Neural crest cell (in vitro differentiated cells): ENCODE measurements around the gene RPS21. TPM values are rescaled to one million over a fixed set of nuclear protein-coding genes. Genes with fewer than 3 reads are reported as not detected.

Experiments used
- DNase-seq: peaks from one replicate; pipeline ENCODE4 v3.0.0; 2021; ENCODE audit warnings: low read depth, mixed read lengths, low spot score
- H3K27ac Mint-ChIP-seq: one replicate; pipeline ENCODE4 v1.8.0; 2021; ENCODE audit warnings: mild to moderate bottlenecking, mixed read lengths; ENCODE audit not compliant: unreplicated experiment
- H3K27me3 Mint-ChIP-seq: 2 replicates; pipeline ENCODE4 v1.8.0; 2021; ENCODE audit warnings: low read depth, mild to moderate bottlenecking, mixed read lengths
- H3K36me3 Mint-ChIP-seq: 2 replicates; pipeline ENCODE4 v1.8.0; 2021; ENCODE audit warnings: low read depth, mild to moderate bottlenecking, mixed read lengths
- H3K4me1 Mint-ChIP-seq: 2 replicates; pipeline ENCODE4 v1.8.0; 2021; ENCODE audit warnings: mixed read lengths
- H3K4me3 Mint-ChIP-seq: one replicate; pipeline ENCODE4 v1.8.0; 2021; ENCODE audit warnings: mild to moderate bottlenecking, mixed read lengths
- H3K9me3 Mint-ChIP-seq: 2 replicates; pipeline ENCODE4 v1.8.0; 2021; ENCODE audit warnings: mixed read lengths
- long read RNA-seq: library from polyadenylated mRNA; unstranded; transcript quantifications from one replicate; pipeline ENCODE4 v2.0.0, GENCODE V29; 2020
- total RNA-seq: library from RNA; stranded (reverse); gene quantifications from 2 replicates; pipeline ENCODE4 v1.2.1, GENCODE V29; 2021
- TF ChIP-seq, protein P1 (sequence below): fragments of 200-600 bp; sonication (generic); conservative IDR thresholded peaks from 2 replicates; pipeline ENCODE4 v1.5.0; 2021; ENCODE audit warnings: antibody characterized with exemption, mild to moderate bottlenecking

The RPS21 gene
- total RNA-seq = 1,298 and 1,312 TPM in 2 replicates
- long read RNA-seq, transcript RPS21-201 (6 exons, 344 nt) = major isoform, 140 of 165 reads
- long read RNA-seq, partial matches to known transcripts = 16 of 165 reads
- long read RNA-seq, other reads (novel, unspliced or antisense) = 7 of 165 reads

DNA sequence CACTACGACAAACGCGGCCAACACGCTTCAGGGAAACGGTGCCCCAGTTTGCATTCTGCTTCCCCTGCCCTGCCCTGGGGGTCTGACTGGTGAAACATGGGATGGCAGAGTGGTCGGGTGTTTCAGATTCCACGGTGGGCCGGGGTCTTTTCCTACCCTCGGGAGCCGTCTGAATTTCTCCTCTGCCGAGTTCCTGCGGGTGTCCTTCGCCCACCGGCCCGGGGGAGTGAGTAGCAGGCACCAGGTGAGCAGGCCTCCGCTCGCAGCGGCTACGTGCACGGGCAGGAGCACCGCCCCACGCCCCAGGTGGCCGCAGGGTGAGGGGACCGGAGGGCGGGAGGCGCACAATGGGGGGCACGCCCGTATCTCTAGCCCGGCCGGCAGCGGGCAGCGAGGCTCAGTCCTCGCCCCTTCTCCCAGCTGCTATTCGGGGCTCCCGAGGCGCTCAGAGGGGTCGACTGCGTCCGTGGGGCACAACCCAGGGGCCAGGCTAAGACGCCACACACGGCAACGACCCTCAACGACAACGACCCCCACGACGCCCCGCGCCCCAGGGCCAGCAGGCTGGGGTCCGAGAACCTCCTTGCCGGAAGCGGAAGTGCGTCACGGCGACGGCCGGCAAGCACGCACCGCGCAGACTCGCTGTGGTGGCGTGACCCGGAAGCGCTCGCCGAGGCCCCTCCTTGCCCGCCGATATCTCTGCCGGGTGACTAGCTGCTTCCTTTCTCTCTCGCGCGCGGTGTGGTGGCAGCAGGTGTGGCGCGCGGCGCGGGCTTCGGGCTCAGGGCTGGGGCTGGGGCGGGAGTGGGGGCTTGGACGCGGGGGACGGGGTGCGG, at the start of gene RPS21:
TSS of gene RPS21 (plus strand) at position 721 of the 836 bp plus-strand sequence. CDS start 236 bp downstream, outside the sequence.
- Mint-ChIP-seq H3K36me3 (peaks cover 16% of the 10 kb centered on the region), H3K9me3 (peaks cover 5% of the 10 kb centered on the region)

DNA sequence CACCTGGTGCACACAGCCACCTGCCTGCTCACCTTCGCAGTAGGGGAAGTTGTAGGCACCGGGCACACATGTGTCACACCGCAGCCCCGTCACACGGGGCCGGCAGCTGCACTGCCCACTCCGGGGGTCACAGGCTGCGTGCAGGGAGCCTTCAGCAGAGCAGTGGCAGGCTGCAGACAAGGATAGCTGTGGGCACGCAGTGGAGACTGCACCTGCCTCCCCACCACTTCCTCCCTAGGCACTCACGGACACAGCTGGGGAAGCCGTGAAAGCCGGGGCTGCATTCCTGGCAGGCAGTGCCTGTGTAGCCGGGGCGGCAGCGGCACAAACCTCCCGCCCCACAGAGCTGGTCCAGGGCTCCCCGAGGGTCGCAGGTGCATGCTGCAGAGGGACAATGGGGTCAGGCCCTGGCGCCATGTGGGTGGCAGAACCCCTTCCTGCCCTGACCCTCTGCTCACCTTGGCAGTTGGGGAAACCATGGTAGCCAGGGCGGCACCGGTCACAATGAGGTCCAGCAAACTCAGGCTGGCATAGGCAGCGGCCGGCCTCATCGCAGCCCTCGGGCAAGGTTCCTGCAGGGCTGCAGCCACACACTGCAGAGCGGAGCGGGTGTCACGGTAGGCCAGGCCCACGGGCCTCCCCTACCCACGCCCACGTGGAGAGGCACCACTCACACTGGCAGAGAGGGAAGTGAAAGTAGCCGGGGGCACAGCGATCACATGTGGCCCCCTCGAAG, 49.2 kb upstream of the RPS21 start:
- DNase-seq = no peak
- H3K27me3 Mint-ChIP-seq = no peaks in the 10 kb centered on the region
- peaks cover 7% of the 10 kb centered on the region for H3K36me3 Mint-ChIP-seq
- H3K9me3 Mint-ChIP-seq = no peaks in the 10 kb centered on the region
- H3K4me1 Mint-ChIP-seq = peaks cover 3% of the 10 kb centered on the region
- TF ChIP-seq, protein P1, sequence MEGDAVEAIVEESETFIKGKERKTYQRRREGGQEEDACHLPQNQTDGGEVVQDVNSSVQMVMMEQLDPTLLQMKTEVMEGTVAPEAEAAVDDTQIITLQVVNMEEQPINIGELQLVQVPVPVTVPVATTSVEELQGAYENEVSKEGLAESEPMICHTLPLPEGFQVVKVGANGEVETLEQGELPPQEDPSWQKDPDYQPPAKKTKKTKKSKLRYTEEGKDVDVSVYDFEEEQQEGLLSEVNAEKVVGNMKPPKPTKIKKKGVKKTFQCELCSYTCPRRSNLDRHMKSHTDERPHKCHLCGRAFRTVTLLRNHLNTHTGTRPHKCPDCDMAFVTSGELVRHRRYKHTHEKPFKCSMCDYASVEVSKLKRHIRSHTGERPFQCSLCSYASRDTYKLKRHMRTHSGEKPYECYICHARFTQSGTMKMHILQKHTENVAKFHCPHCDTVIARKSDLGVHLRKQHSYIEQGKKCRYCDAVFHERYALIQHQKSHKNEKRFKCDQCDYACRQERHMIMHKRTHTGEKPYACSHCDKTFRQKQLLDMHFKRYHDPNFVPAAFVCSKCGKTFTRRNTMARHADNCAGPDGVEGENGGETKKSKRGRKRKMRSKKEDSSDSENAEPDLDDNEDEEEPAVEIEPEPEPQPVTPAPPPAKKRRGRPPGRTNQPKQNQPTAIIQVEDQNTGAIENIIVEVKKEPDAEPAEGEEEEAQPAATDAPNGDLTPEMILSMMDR = no peak
- H3K27ac Mint-ChIP-seq = no peak overlapping the region
- H3K4me3 Mint-ChIP-seq = no peak overlapping the region

More for the DNA sequence above, at the start of gene RPS21:
- peak within 1 kb of the TSS; percentile 92 for H3K4me3 Mint-ChIP-seq
- H3K27ac Mint-ChIP-seq = peak within 1 kb of the TSS; percentile 88
- H3K27me3 Mint-ChIP-seq = no peaks in the 10 kb centered on the region
- peaks cover 42% of the 10 kb centered on the region for H3K4me1 Mint-ChIP-seq
- TF ChIP-seq, protein P1 = no peak
- DNase-seq = peak; percentile 83

DNA sequence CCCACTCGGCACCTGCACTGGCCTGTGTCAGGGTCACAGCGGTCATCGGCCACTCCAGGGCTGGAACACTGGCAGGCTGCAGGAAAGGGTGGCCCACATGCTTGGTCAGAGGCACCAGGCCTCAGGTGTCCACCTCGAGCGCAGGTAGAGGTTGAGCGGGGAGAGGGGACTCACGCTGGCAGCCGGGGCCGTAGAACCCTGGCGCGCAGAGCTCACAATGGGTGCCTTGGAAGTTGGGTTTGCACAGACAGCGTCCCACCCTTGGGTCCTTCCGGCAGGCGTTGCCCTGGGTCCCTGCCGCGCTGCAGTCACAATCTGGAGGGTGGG, 48.6 kb upstream of the RPS21 start:
- TF ChIP-seq, protein P1 = no peak
- H3K4me3 Mint-ChIP-seq = no peak overlapping the region
- H3K27ac Mint-ChIP-seq = no peak overlapping the region
- H3K4me1 Mint-ChIP-seq = peaks cover 3% of the 10 kb centered on the region
- H3K27me3 Mint-ChIP-seq = no peaks in the 10 kb centered on the region
- H3K36me3 Mint-ChIP-seq = peaks cover 7% of the 10 kb centered on the region
- DNase-seq = no peak
- no peaks in the 10 kb centered on the region for H3K9me3 Mint-ChIP-seq

DNA sequence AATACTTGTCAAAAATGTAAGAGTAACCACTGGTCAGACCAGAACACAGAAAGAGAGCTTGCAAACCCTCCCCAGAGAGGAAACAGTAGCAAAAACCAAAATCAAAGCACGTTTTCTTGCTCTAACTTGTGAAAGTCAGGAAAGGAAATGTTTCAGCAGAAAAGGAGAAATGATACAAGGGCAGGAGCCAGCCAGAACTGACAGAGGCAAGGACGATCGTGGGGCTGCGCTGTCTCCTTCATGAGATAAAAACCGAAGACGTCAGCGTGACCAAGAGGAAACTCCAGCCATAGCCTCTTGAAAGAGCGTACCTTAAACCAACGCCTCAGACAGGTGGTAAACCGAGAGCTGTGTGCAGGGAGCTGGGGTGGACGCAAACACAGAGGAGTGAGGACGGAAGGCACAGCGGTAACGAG, 47.2 kb upstream of the RPS21 start:
- Mint-ChIP-seq H3K27me3 (no peaks in the 10 kb centered on the region), H3K27ac (no peak overlapping the region), H3K9me3 (no peaks in the 10 kb centered on the region), H3K4me1 (peaks cover 3% of the 10 kb centered on the region), H3K4me3 (no peak overlapping the region), H3K36me3 (peaks cover 7% of the 10 kb centered on the region)
- TF ChIP-seq, protein P1 = no peak
- DNase-seq = no peak

DNA sequence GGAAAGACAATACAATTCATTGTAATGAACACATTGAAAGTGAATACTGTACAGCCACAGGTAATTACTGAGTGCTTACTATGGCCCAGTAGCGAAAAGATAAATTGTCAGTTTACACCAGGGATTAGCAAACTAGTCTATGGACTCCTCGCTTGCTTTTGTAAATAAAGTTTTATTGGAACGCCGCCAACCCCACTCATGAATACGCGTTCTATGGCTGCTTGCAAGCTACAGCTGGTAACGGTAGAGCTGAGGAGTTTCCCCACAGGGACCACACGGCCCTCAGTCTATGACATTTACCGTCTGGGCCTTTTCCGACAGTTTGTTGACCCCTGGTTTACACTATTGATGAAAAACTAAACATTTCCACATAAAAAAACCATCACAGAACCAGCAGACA, 44.0 kb upstream of the RPS21 start:
- H3K27ac Mint-ChIP-seq = no peak overlapping the region

More for the DNA sequence above, 44.0 kb upstream of the RPS21 start:
- Mint-ChIP-seq H3K4me1 (peaks cover 3% of the 10 kb centered on the region), H3K4me3 (no peak overlapping the region), H3K9me3 (no peaks in the 10 kb centered on the region), H3K27me3 (no peaks in the 10 kb centered on the region), H3K36me3 (peaks cover 7% of the 10 kb centered on the region)
- TF ChIP-seq, protein P1 = no peak
- no peak for DNase-seq
